HG03354 (cell line): ENCODE data around the gene PLXNB3.

Source experiments
- ATAC-seq: cut with Tn5 transposase; IDR thresholded peaks from one replicate; pipeline ENCODE4 v1.9.1; 2021; ENCODE audit warnings: mild to moderate bottlenecking; ENCODE audit not compliant: unreplicated experiment, poor library complexity, severe bottlenecking

PLXNB3 gene

GRCh38 chrX:153782871-153783270 lies 18.8 kb downstream of the PLXNB3 start:
- ATAC-seq = no peak

- ATAC-seq = no peak
These were observed 19.4 kb downstream of the PLXNB3 start for GRCh38 chrX:153783378-153784013.

- ATAC-seq = no peak
These were observed 20.4 kb downstream of the PLXNB3 start for GRCh38 chrX:153784325-153784967.

GRCh38 chrX:153786669-153787068 lies 22.6 kb downstream of the PLXNB3 start:
- no peak for ATAC-seq

GRCh38 chrX:153789654-153790053 lies 25.6 kb downstream of the PLXNB3 start:
- no peak for ATAC-seq

- no peak for ATAC-seq
These were observed 27.2 kb downstream of the PLXNB3 start for GRCh38 chrX:153791104-153791852.

- no peak for ATAC-seq
These were observed 28.3 kb downstream of the PLXNB3 start for GRCh38 chrX:153792368-153792767.

GRCh38 chrX:153793291-153793690 lies 29.2 kb downstream of the PLXNB3 start:
- ATAC-seq = no peak

- peak; percentile 90 for ATAC-seq
These were observed 30.2 kb downstream of the PLXNB3 start, which contains the start of the genes IDH3G and SSR4 for GRCh38 chrX:153794018-153794896. Gene IDH3G, minus strand, starts transcription at chrX:153794375. Its CDS starts 49 bp downstream, at chrX:153794326. Gene SSR4, plus strand, starts transcription at chrX:153794668. Its CDS starts 20 bp downstream, at chrX:153794688.

GRCh38 chrX:153794897-153795816 lies 31.1 kb downstream of the PLXNB3 start:
- ATAC-seq = peak; percentile 2

- no peak for ATAC-seq
These were observed 33.5 kb downstream of the PLXNB3 start for GRCh38 chrX:153797415-153798015.

- ATAC-seq = no peak
These were observed 35.3 kb downstream of the PLXNB3 start for GRCh38 chrX:153799326-153799725.

GRCh38 chrX:153800177-153800722 lies 36.2 kb downstream of the PLXNB3 start:
- ATAC-seq = no peak

- ATAC-seq = no peak
These were observed 36.7 kb downstream of the PLXNB3 start for GRCh38 chrX:153800746-153801145.

- ATAC-seq = no peak
These were observed 37.6 kb downstream of the PLXNB3 start for GRCh38 chrX:153801669-153802068.

- ATAC-seq = no peak
These were observed 38.5 kb downstream of the PLXNB3 start for GRCh38 chrX:153802513-153803045.

- no peak for ATAC-seq
These were observed 39.4 kb downstream of the PLXNB3 start for GRCh38 chrX:153803211-153804099.
